ENCODE data around the gene TMSB10.
"Not testable (repeated sequence)": the region's sequence is repeated elsewhere in the genome, so short reads cannot be mapped to it uniquely, and the experiment has no call there.

Gene TMSB10

GRCh38 chr2:84905181-84906107 is at the start of gene TMSB10:
Gene TMSB10 (plus strand): TSS chr2:84905656.
- FAIRE-seq = no peak
- peak; percentile 95 for DNase-seq (ENCODE audit: low spot score)

- DNase-seq (ENCODE audit: low spot score) = no peak
- FAIRE-seq = no peak
These were observed 49.7 kb upstream of the TMSB10 start for GRCh38 chr2:84855731-84856130.

GRCh38 chr2:84856787-84857186 is 48.7 kb upstream of the TMSB10 start:
- DNase-seq (ENCODE audit: low spot score) (no peak), FAIRE-seq (no peak)

DNA sequence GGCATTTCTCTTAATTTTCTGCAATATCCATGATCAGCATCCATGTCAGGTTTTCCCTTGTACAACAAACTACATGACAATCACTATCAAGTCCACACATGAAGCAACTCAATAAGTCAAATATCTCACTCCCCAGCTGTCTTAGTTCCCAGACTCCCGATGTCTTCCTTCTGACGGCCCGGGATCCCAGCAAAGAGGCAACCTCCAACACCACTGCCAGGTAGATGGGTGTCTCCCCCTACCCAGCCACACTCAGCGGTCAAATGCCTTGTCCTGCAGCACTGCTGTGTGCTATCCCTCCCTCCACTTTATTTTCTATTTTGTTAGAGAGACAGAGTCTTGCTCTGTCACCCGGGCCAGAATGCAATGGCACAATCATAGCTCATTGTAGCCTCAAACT is 47.9 kb upstream of the TMSB10 start:
- FAIRE-seq (no peak), DNase-seq (ENCODE audit: low spot score) (no peak)

DNA sequence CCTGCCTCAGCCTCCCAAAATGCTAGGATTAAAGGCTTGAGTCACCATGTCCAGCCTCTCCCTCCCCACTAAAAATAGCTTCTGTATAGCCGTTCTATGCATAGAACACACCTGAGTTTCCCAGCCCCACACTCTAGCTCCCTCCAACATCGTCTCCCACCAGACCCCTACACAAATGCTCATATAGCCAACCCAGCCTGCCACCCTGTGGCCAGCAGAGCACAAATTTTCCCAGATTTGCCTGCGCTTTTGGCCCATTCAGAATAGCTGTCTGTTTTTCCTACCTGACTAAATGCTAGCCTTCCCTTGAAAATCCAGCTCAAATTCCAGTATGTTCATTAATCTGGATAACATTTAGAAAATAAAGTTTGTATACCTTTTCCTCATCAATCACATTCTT is 47.3 kb upstream of the TMSB10 start:
- no peak for FAIRE-seq
- DNase-seq (ENCODE audit: low spot score) = no peak

DNA sequence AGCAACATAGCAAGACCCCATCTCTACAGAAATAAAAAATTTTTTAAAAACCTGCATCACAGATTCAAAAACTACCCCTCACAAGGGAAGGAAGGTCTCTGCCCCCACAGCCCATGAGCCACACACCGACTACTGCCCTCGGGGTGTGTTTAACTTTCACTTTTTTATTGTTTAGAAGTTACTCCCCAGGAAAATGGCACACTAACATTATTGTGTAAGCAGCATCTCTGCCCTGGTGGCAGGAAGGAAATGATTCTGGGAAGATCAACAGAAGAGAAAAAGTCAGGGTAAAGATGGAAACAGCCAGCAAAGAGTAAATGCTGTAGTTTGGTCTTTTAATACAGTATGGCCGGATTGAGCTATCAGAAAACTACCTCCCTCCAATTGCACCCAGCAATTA is 46.5 kb upstream of the TMSB10 start:
- FAIRE-seq = no peak
- no peak for DNase-seq (ENCODE audit: low spot score)

- DNase-seq (ENCODE audit: low spot score) = no peak
- no peak for FAIRE-seq
These were observed 43.9 kb upstream of the TMSB10 start for GRCh38 chr2:84861539-84861938.

DNA sequence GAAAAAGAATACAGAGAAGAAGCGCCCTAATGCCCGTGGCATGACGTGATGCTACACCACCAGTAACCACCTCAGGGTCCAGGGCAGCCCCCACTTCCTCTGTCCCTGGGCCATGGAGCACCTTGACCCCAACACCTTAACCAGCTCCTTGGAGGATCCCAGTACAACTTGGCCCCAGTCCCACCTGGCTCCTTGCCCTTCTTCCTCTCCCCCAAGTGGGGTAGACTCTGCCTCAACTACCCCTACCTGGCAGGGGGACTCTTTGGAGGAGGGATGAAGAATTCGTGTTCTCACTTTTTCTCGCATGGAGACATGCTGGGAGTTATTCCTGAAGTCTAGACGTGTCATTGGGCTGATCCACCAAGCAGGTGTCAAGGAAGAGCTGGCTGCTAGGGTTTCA is 43.5 kb upstream of the TMSB10 start:
- DNase-seq (ENCODE audit: low spot score) (no peak), FAIRE-seq (no peak)

- FAIRE-seq (no peak), DNase-seq (ENCODE audit: low spot score) (peak; percentile 46)
These were observed 40.2 kb upstream of the TMSB10 start for GRCh38 chr2:84865181-84865783.

GRCh38 chr2:84866122-84866521 is 39.3 kb upstream of the TMSB10 start:
- FAIRE-seq (no peak), DNase-seq (ENCODE audit: low spot score) (no peak)

GRCh38 chr2:84868327-84868726 is 37.1 kb upstream of the TMSB10 start:
- FAIRE-seq; DNase-seq (ENCODE audit: low spot score): not testable (repeated sequence)

DNA sequence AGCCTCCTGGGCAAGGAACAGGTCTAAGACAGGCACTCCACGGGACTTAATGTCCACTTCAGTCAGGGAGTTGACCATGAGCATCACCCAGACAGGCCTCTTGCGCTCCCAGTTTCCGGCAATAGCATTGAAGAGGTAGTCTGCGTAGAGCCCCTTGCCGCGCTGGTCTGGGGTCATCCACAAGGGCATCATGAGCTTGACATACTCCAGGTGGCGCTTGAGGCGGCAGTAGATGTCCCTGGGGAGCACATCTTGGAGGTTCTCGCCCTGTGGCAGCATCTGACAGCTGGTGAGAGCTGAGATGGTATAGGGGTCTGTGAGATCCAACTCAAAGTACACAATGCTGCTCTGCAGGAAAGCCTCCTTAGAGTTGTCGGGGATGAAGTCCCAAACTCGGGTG is 35.1 kb upstream of the TMSB10 start:
- FAIRE-seq (no peak), DNase-seq (ENCODE audit: low spot score) (no peak)

DNA sequence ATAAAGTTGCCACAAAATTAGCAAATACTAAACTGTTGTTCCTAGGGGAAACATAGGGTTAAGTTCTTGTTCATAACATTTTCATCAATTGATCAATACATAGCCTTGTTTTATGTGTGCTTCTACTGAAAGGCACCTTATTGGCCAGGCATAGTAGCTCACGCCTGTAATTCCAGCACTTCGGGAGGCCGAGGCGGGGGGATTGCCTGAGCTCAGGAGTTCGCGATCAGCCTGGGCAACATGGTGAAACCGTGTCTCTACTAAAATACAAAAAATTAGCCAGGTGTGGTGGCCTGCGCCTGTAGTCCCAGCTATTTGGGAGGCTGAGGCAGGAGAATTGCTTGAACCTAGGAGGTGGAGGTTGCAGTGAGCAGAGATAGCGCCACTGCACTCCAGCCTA is 32.8 kb upstream of the TMSB10 start:
- DNase-seq (ENCODE audit: low spot score); FAIRE-seq: not testable (repeated sequence)

- DNase-seq (ENCODE audit: low spot score) = no peak
- no peak for FAIRE-seq
These were observed 32.1 kb upstream of the TMSB10 start for GRCh38 chr2:84873350-84873749.

GRCh38 chr2:84874381-84875212 is 30.9 kb upstream of the TMSB10 start:
- DNase-seq (ENCODE audit: low spot score) = no peak
- no peak for FAIRE-seq

GRCh38 chr2:84875213-84875560 is 30.3 kb upstream of the TMSB10 start:
- DNase-seq (ENCODE audit: low spot score) = no peak

GRCh38 chr2:84875619-84876018 is 29.8 kb upstream of the TMSB10 start:
- not testable (repeated sequence) for DNase-seq (ENCODE audit: low spot score); FAIRE-seq

More at GRCh38 chr2:84875213-84875560, 30.3 kb upstream of the TMSB10 start:
- no peak for FAIRE-seq

DNA sequence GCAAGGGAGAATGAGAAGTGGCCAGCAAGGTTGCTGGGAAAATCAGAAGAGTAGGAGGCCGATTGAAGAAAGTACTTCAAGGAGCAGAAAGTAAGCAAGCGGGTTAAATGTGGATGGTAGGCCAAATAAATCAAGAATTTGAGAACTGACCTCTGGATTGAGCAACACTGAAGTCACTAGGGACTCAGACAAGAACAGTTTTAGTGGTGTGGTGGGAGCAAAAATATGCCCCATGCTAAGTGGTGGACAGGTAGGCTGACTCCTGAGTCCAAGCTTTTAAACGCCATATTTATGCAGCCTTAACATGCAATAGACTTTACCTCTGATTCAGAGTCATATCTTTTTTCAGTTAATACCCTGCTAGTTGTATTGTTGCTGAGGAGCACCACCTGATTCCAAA is 29.1 kb upstream of the TMSB10 start:
- DNase-seq (ENCODE audit: low spot score) (no peak), FAIRE-seq (no peak)

DNA sequence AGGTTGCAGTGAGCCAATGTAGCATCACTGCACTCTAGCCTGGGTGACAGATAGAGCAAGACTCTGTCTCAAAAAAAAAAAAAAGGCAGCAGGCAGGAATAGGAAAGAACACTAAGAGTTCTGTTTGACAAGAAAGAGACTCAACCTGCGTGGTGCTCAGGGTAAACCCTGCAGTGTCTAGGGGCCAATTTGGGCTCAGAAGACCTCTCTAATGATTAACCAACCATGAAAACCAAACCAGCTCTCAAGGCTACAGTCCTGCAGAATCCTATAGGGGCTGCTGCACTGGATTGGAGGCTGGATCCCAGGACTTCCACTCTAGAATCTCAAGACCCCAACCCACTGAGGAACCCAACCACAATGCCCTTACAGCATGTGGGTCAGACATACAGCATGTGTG is 27.0 kb upstream of the TMSB10 start:
- no peak for FAIRE-seq
- DNase-seq (ENCODE audit: low spot score) = no peak

DNA sequence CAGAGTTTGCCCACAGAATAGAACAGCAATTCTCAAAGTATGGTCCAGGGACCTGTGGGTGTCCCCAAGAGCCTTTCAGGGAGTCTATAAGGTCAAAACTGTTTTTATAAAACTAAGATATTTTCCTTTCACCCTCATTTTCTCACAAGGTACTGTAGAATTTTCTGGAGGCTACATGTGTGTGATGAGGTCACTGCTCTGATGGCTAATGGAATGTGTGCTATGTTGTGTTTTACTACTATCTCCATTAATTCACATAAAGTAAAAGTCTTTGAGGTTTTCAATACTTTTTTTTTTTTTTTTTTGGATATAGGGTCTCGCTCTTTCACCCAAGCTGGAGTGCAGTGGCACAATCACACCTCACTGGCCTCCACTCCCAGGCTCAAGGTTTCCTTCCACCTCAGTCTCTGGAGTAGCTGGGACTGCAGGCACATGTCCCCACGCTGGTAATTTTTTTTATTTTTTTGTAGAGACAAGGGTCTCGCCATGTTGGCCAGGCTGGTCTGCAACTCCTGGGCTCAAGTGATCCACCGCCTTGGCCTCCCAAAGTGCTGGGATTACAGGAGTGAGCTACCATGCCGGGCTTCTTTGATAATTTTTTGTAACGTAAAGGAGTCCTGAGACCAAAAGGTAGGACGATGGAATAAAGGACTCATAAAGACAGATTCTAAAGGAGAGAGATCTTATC is 26.4 kb upstream of the TMSB10 start:
- no peak for DNase-seq (ENCODE audit: low spot score)
- no peak for FAIRE-seq
